Vagina (tissue), 2 donors: ENCODE data around the gene FOXD2.

Experiments used
- CTCF ChIP-seq, 3 experiments: fragments of 450-650 bp in 2 of 3; fragments of 200-600 bp in 1 of 3; sonication (generic) in 1 of 3; IDR thresholded peaks; one replicate each; pipeline ENCODE4 v1.5.1; 2017 to 2019; ENCODE audit warnings: antibody characterized with exemption in 3 of 3, mild to moderate bottlenecking in 2 of 3, moderate library complexity in 2 of 3
- POLR2A ChIP-seq, 2 donors: fragments of 450-650 bp; IDR thresholded peaks; one replicate each; pipeline ENCODE4 v1.6.1; 2017; ENCODE audit warnings: antibody characterized with exemption in 2 of 2, mild to moderate bottlenecking in 2 of 2, moderate library complexity in 2 of 2
- POLR2AphosphoS5 ChIP-seq, 2 donors: sonication (generic); formaldehyde crosslinking; IDR thresholded peaks; one replicate each; pipeline ENCODE4 v1.9.0; 2017; ENCODE audit warnings: antibody characterized with exemption in 2 of 2, mild to moderate bottlenecking in 2 of 2, low read depth in 1 of 2; ENCODE audit not compliant: insufficient read depth in 1 of 2

GRCh38 chr1:47432071-47433036 lies 5.5 kb upstream of the FOXD2 start:
- TF ChIP-seq POLR2A (IDR thresholded peaks at IDR 0.05) (no peak), CTCF (IDR thresholded peaks at IDR 0.05) (peak; percentile 14 to 57 (median 39)), POLR2AphosphoS5 (IDR thresholded peaks at IDR 0.05; ENCODE audit: insufficient read depth in 1 of 2, low read depth in 1 of 2) (no peak)
